ENCODE results near the gene ALOX5.

DNA sequence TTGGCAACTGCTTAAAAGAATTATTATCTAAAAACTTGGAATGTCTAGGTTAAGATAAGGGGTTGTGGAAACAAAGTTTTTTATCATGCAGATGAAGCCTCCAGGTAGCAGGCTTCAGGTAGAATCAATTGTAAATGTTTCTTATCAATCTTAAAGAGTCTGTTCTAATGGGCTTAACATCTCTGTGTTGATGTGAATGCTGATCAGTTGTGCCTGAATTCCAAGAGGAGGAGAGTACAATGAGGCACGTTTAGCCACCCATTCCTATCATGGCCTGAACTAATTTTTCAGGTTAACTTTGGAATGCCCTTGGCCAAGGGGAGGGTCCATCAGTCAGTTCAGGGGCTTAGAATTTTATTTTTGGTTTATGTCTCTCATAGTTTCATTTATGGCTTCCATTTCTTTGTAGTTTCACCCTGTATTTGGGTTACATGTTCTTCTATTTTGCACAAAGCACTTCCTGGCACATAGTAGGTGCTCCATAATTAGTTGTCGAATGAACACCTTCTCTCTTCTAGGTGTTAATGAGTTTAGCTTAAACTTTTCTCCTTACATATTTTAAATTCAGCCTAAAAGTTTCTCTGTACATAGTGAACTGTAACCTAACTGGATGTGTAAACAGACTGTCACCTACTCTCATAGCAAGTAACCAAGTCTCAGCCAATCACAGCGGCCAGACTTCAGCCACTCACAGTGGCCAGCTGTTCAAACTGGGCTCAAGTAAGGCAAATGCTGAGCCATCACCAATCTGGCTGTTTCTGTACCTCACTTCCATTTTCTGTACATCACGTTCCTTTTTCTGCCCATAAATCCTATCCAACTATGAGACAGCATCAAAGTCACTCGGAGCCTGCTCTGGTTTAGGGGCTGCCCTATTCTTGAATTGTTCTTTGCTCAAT, 34.7 kb downstream of the ALOX5 start:
- TF ChIP-seq, protein P1, sequence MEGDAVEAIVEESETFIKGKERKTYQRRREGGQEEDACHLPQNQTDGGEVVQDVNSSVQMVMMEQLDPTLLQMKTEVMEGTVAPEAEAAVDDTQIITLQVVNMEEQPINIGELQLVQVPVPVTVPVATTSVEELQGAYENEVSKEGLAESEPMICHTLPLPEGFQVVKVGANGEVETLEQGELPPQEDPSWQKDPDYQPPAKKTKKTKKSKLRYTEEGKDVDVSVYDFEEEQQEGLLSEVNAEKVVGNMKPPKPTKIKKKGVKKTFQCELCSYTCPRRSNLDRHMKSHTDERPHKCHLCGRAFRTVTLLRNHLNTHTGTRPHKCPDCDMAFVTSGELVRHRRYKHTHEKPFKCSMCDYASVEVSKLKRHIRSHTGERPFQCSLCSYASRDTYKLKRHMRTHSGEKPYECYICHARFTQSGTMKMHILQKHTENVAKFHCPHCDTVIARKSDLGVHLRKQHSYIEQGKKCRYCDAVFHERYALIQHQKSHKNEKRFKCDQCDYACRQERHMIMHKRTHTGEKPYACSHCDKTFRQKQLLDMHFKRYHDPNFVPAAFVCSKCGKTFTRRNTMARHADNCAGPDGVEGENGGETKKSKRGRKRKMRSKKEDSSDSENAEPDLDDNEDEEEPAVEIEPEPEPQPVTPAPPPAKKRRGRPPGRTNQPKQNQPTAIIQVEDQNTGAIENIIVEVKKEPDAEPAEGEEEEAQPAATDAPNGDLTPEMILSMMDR (conservative IDR thresholded peaks at IDR 0.05; ENCODE audit: low read length), result no peak
- no peak for TF ChIP-seq EZH2phosphoT487 (IDR thresholded peaks at IDR 0.05; ENCODE audit: borderline replicate concordance)
